Liver (tissue), 3 donors: ENCODE data around the gene CHIC2.

ENCODE experiments used
- CTCF ChIP-seq: fragments of 150-350 bp; IDR thresholded peaks from 2 replicates; pipeline ENCODE4 v1.5.1; 2017; ENCODE audit warnings: improper control_type of control experiment, low read depth, low read length; ENCODE audit not compliant: missing input control
- NR2F2 ChIP-seq: IDR thresholded peaks from 2 replicates; pipeline ENCODE4 v1.6.1; 2016; ENCODE audit warnings: antibody characterized with exemption
- donor health status: healthy.
- donor health status: healthy.

- TF ChIP-seq NR2F2: no peak
- no peak for TF ChIP-seq CTCF
These were observed 29.2 kb upstream of the CHIC2 start for GRCh38 chr4:54093324-54094240.
